GM18873 (cell line): ENCODE data around the gene PIMREG.

Experiments
- ATAC-seq: cut with Tn5 transposase; IDR thresholded peaks from one replicate; pipeline ENCODE4 v1.9.1; 2021; ENCODE audit warnings: mild to moderate bottlenecking, moderate library complexity, moderate number of reproducible peaks; ENCODE audit not compliant: unreplicated experiment, low FRiP score

PIMREG gene

GRCh38 chr17:6443692-6444570 lies at the start of gene PIMREG:
Gene PIMREG, plus strand, starts transcription at chr17:6444455. Its CDS starts 656 bp downstream, at chr17:6445111.
- ATAC-seq, result no peak

- no peak for ATAC-seq
Measured at GRCh38 chr17:6398955-6399354, 45.3 kb upstream of the PIMREG start.

- ATAC-seq, result no peak
Measured at GRCh38 chr17:6402258-6402657, 42.0 kb upstream of the PIMREG start.

- no peak for ATAC-seq
Measured at GRCh38 chr17:6408276-6408675, 36.0 kb upstream of the PIMREG start.

GRCh38 chr17:6408735-6409134 lies 35.5 kb upstream of the PIMREG start:
- no peak for ATAC-seq

- ATAC-seq, result no peak
Measured at GRCh38 chr17:6413065-6413464, 31.2 kb upstream of the PIMREG start.

GRCh38 chr17:6415616-6416015 lies 28.6 kb upstream of the PIMREG start:
- no peak for ATAC-seq

- no peak for ATAC-seq
Measured at GRCh38 chr17:6420173-6420641, 24.0 kb upstream of the PIMREG start.

GRCh38 chr17:6421700-6422604 lies 22.3 kb upstream of the PIMREG start:
- no peak for ATAC-seq

- no peak for ATAC-seq
Measured at GRCh38 chr17:6422654-6423241, 21.5 kb upstream of the PIMREG start.

- ATAC-seq, result no peak
Measured at GRCh38 chr17:6423931-6424330, 20.3 kb upstream of the PIMREG start.

- ATAC-seq, result no peak
Measured at GRCh38 chr17:6425407-6425806, 18.8 kb upstream of the PIMREG start.

- ATAC-seq, result no peak
Measured at GRCh38 chr17:6426356-6427101, 17.7 kb upstream of the PIMREG start.

- no peak for ATAC-seq
Measured at GRCh38 chr17:6427279-6427781, 16.9 kb upstream of the PIMREG start.

- no peak for ATAC-seq
Measured at GRCh38 chr17:6428207-6428965, 15.9 kb upstream of the PIMREG start.

GRCh38 chr17:6429266-6429665 lies 15.0 kb upstream of the PIMREG start:
- no peak for ATAC-seq

- no peak for ATAC-seq
Measured at GRCh38 chr17:6430769-6431168, 13.5 kb upstream of the PIMREG start.

- ATAC-seq, result no peak
Measured at GRCh38 chr17:6435051-6435450, 9.2 kb upstream of the PIMREG start, which contains the start of gene AIPL1. Gene AIPL1, minus strand, starts transcription at chr17:6435121. Its CDS starts 17 bp downstream, at chr17:6435104.

- no peak for ATAC-seq
Measured at GRCh38 chr17:6435968-6436367, 8.3 kb upstream of the PIMREG start.
